Measurements from ENCODE around the gene OR5B12.

OR5B12 gene

GRCh38 chr11:58390551-58391063 lies 51.4 kb downstream of the OR5B12 start:
- TF ChIP-seq POLR2AphosphoS5 (IDR thresholded peaks at IDR 0.05; ENCODE audit: low read depth, low read length) (no peak), FOXP2 (optimal IDR thresholded peaks at IDR 0.05; ENCODE audit: borderline replicate concordance, extremely low read depth, extremely low read length, insufficient read depth) (no peak), SIN3A (IDR thresholded peaks at IDR 0.05; ENCODE audit: borderline replicate concordance, insufficient read depth, low read length) (no peak)

Measured in PFSK-1 (cell line).